ENCODE results near the gene MRPL33.

GRCh38 chr2:27756091-27756490 is 15.4 kb upstream of the MRPL33 start:
- TF ChIP-seq EP300 (conservative IDR thresholded peaks at IDR 0.05; ENCODE audit: poor library complexity, severe bottlenecking) (no peak), CTCF (IDR thresholded peaks at IDR 0.05; ENCODE audit: poor library complexity, severe bottlenecking) (no peak), EZH2 (IDR thresholded peaks at IDR 0.05; ENCODE audit: borderline replicate concordance, insufficient read depth, low read length, poor library complexity, severe bottlenecking) (no peak)

All from neural cell (in vitro differentiated cells).